Gastrocnemius medialis (tissue), 4 donors: ENCODE data around the gene CTBP2. TPM values are rescaled to one million over a fixed set of nuclear protein-coding genes. Genes with fewer than 3 reads are reported as not detected.

Source experiments
- ATAC-seq, 2 donors: fragments of 150-250 bp; one replicate each; pipeline ENCODE4 v1.9.1; 2016
- DNase-seq, 2 donors: peaks; one replicate each; pipeline ENCODE4 v3.0.0-alpha.2; 2019
- H3K27ac ChIP-seq, 4 donors: fragments of 200-600 bp; sonication (generic); 1 replicate in 1 of 4; 2 replicates in 3 of 4; pipeline ENCODE4 v1.5.1; 2016 to 2018; ENCODE audit warnings: mild to moderate bottlenecking in 2 of 4, moderate library complexity in 1 of 4
- H3K27me3 ChIP-seq, 3 donors: fragments of 200-600 bp; sonication (generic) in 2 of 3; 1 replicate in 1 of 3; 2 replicates in 2 of 3; pipeline versions ENCODE4 v1.5.1 to v1.6.0; 2016 to 2019; ENCODE audit warnings: mild to moderate bottlenecking in 1 of 3, moderate library complexity in 1 of 3
- H3K36me3 ChIP-seq, 2 donors: fragments of 200-600 bp; sonication (generic) in 1 of 2; one replicate each; pipeline ENCODE4 v1.5.1; 2017 to 2018
- H3K4me1 ChIP-seq, 2 donors: fragments of 200-600 bp; sonication (generic) in 1 of 2; one replicate each; pipeline ENCODE4 v1.5.1; 2016 to 2017; ENCODE audit warnings: mild to moderate bottlenecking in 2 of 2
- H3K4me3 ChIP-seq, 4 donors: fragments of 200-600 bp; sonication (generic) in 3 of 4; 1 replicate in 1 of 4; 2 replicates in 3 of 4; pipeline ENCODE4 v1.5.1; 2016 to 2019; ENCODE audit warnings: mild to moderate bottlenecking in 2 of 4
- H3K9me3 ChIP-seq, 3 donors: fragments of 200-600 bp; sonication (generic) in 2 of 3; 1 replicate in 1 of 3; 2 replicates in 2 of 3; pipeline ENCODE4 v1.5.1; 2016 to 2019
- CTCF ChIP-seq, 5 experiments: fragments of 450-650 bp in 3 of 5; fragments of 200-600 bp in 2 of 5; sonication (generic) in 2 of 5; IDR thresholded peaks in 4 of 5; conservative IDR thresholded peaks in 1 of 5; 1 replicate in 4 of 5; 2 replicates in 1 of 5; pipeline ENCODE4 v1.5.1; 2016 to 2019; ENCODE audit warnings: antibody characterized with exemption in 5 of 5, mild to moderate bottlenecking in 3 of 5, moderate library complexity in 3 of 5
- POLR2A ChIP-seq, 2 donors: fragments of 450-650 bp; IDR thresholded peaks; one replicate each; pipeline ENCODE4 v1.6.1; 2017; ENCODE audit warnings: antibody characterized with exemption in 2 of 2, mild to moderate bottlenecking in 2 of 2, moderate library complexity in 2 of 2
- in situ Hi-C, 4 donors: fragments of 200-750 bp; cut with MboI; loops; one replicate each; pipeline versions ENCODE4 v1.15.0 to v1.8.0; 2017; ENCODE audit warnings: low sequenced_read_pairs in 4 of 4
- intact Hi-C: fragments of 100-400 bp; cut with DNase I; formaldehyde crosslinking; loops from one replicate; pipeline ENCODE4 v1.15.1; 2023; ENCODE audit warnings: low total_unique reads
- total RNA-seq, 4 donors: library from RNA; depleted of rRNA; stranded (reverse); fragments of >200 nt; gene quantifications; one replicate each; pipeline versions ENCODE4 v1.1.0 to v1.2.3, GENCODE V29; 2016

Gene CTBP2
- total RNA-seq, 4 donors from 2014 or later = 13.9 to 36.7 (median 21.1) TPM

GRCh38 chr10:124963866-124964720 lies 196.3 kb downstream of the CTBP2 start:
- H3K9me3 ChIP-seq = no peaks in the 10 kb centered on the region
- peaks cover 0 to 20% of the 10 kb centered on the region in 2 donors for H3K36me3 ChIP-seq
- in situ Hi-C loops (no loop called here), intact Hi-C loops (no loop called here)
- DNase-seq (no peak), ATAC-seq (no peak)
- H3K27ac ChIP-seq = no peak overlapping the region
- H3K4me3 ChIP-seq = no peak overlapping the region
- no peak for TF ChIP-seq CTCF (IDR thresholded peaks at IDR 0.05 in 4 of 5, conservative IDR thresholded peaks at IDR 0.05 in 1 of 5)
- no peak for TF ChIP-seq POLR2A (IDR thresholded peaks at IDR 0.05)
- H3K27me3 ChIP-seq = no peaks in the 10 kb centered on the region
- peaks cover 53 to 83% of the 10 kb centered on the region in 2 donors for H3K4me1 ChIP-seq

GRCh38 chr10:124962421-124962820 lies 197.9 kb downstream of the CTBP2 start:
- no peak for DNase-seq
- peak overlapping the region in 3 of 4 donors; percentile 9 to 35 (median 10) for H3K27ac ChIP-seq
- no peak for ATAC-seq
- intact Hi-C loops (no loop called here), in situ Hi-C loops (no loop called here)
- no peaks in the 10 kb centered on the region for H3K27me3 ChIP-seq
- H3K4me1 ChIP-seq = peaks cover 66 to 83% of the 10 kb centered on the region in 2 donors
- H3K4me3 ChIP-seq = no peak overlapping the region
- TF ChIP-seq CTCF (IDR thresholded peaks at IDR 0.05 in 4 of 5, conservative IDR thresholded peaks at IDR 0.05 in 1 of 5) (no peak), POLR2A (IDR thresholded peaks at IDR 0.05) (no peak)
- H3K36me3 ChIP-seq = peaks cover 0 to 13% of the 10 kb centered on the region in 2 donors
- no peaks in the 10 kb centered on the region for H3K9me3 ChIP-seq

GRCh38 chr10:124961248-124961570 lies 199.2 kb downstream of the CTBP2 start:
- ATAC-seq = no peak

DNA sequence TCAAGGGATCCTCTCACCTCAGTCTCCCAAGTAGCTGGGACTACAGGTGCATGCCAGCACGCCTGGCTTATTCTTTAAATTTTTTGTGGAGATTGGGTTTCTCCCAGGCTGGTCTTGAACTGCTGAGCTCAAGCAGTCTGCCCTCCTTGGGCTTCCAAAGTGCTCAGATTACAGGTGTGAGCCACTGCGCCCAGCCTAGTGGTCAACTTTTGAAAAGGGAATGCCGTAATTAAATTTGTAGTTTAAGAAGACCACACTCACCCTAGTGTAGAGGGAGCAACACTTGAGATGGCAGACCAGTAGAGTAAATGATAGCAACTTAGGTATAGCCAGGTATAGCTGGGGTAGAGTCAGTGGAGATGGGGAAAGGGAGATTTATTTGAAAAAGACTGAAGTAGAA lies 200.8 kb downstream of the CTBP2 start:
- in situ Hi-C loops (no loop called here), intact Hi-C loops (no loop called here)
- Histone ChIP-seq H3K4me1 (peaks cover 70 to 86% of the 10 kb centered on the region in 2 donors), H3K9me3 (no peaks in the 10 kb centered on the region), H3K27me3 (no peaks in the 10 kb centered on the region), H3K36me3 (no peaks in the 10 kb centered on the region), H3K27ac (peak overlapping the region in 2 of 4 donors; percentile 2 to 37), H3K4me3 (no peak overlapping the region)
- DNase-seq (no peak), ATAC-seq (no peak)
- no peak for TF ChIP-seq CTCF (IDR thresholded peaks at IDR 0.05 in 4 of 5, conservative IDR thresholded peaks at IDR 0.05 in 1 of 5)
- no peak for TF ChIP-seq POLR2A (IDR thresholded peaks at IDR 0.05)

More at GRCh38 chr10:124961248-124961570, 199.2 kb downstream of the CTBP2 start:
- Histone ChIP-seq H3K4me3 (no peak overlapping the region), H3K36me3 (peaks cover 0 to 1% of the 10 kb centered on the region in 2 donors), H3K9me3 (no peaks in the 10 kb centered on the region), H3K4me1 (peaks cover 65 to 82% of the 10 kb centered on the region in 2 donors), H3K27me3 (no peaks in the 10 kb centered on the region), H3K27ac (peak overlapping the region; percentile 25 to 47 (median 44))
- intact Hi-C loops = no loop called here
- no peak for TF ChIP-seq POLR2A (IDR thresholded peaks at IDR 0.05)
- TF ChIP-seq CTCF (IDR thresholded peaks at IDR 0.05 in 4 of 5, conservative IDR thresholded peaks at IDR 0.05 in 1 of 5) = no peak
- no peak for DNase-seq
- in situ Hi-C loops = no loop called here
